ENCODE data around the gene CPEB3.
A peak's percentile ranks its signal among the peaks of the same experiment; 100 is the strongest.

CPEB3 gene

GRCh38 chr10:92082583-92083280 lies 208.1 kb downstream of the CPEB3 start:
- DNase-seq (ENCODE audit: low read depth in 1 of 2, low spot score in 1 of 2), result peak in 1 of 2 experiments; percentile 19
- Histone ChIP-seq H3K4me3 (replicated peaks; ENCODE audit: insufficient read depth, low read length) (no peak overlapping the region), H3K27me3 (ENCODE audit: insufficient read depth, poor library complexity, severe bottlenecking) (no peaks in the 10 kb centered on the region), H3K27ac (replicated peaks) (no peak overlapping the region; the same call in 1 of the 2 replicates)
- TF ChIP-seq POLR2AphosphoS5 (IDR thresholded peaks at IDR 0.05; ENCODE audit: low read depth), result no peak
- TF ChIP-seq GABPA (IDR thresholded peaks at IDR 0.05; ENCODE audit: low read depth), result no peak
- no peak for TF ChIP-seq CTCF (IDR thresholded peaks at IDR 0.05; ENCODE audit: insufficient read depth, low read length)
- no peak for TF ChIP-seq REST (IDR thresholded peaks at IDR 0.05; ENCODE audit: insufficient replicate concordance, low read depth)
- TF ChIP-seq SPI1 (IDR thresholded peaks at IDR 0.05; ENCODE audit: borderline replicate concordance, low read depth), result no peak

GRCh38 chr10:92081641-92082040 lies 209.2 kb downstream of the CPEB3 start:
- H3K4me3 ChIP-seq (replicated peaks; ENCODE audit: insufficient read depth, low read length), result no peak overlapping the region
- H3K27ac ChIP-seq (replicated peaks), result no peak overlapping the region
- H3K27me3 ChIP-seq (ENCODE audit: insufficient read depth, poor library complexity, severe bottlenecking), result no peaks in the 10 kb centered on the region
- no peak for DNase-seq (ENCODE audit: low read depth in 1 of 2, low spot score in 1 of 2)
- TF ChIP-seq REST (IDR thresholded peaks at IDR 0.05; ENCODE audit: insufficient replicate concordance, low read depth) (no peak), SPI1 (IDR thresholded peaks at IDR 0.05; ENCODE audit: borderline replicate concordance, low read depth) (no peak), CTCF (IDR thresholded peaks at IDR 0.05; ENCODE audit: insufficient read depth, low read length) (no peak), POLR2AphosphoS5 (IDR thresholded peaks at IDR 0.05; ENCODE audit: low read depth) (no peak), GABPA (IDR thresholded peaks at IDR 0.05; ENCODE audit: low read depth) (no peak)

GRCh38 chr10:92080244-92080643 lies 210.6 kb downstream of the CPEB3 start:
- DNase-seq (ENCODE audit: low read depth in 1 of 2, low spot score in 1 of 2), result no peak

More at GRCh38 chr10:92080244-92080643, 210.6 kb downstream of the CPEB3 start:
- Histone ChIP-seq H3K27me3 (ENCODE audit: insufficient read depth, poor library complexity, severe bottlenecking) (no peaks in the 10 kb centered on the region), H3K27ac (replicated peaks) (no peak overlapping the region), H3K4me3 (replicated peaks; ENCODE audit: insufficient read depth, low read length) (no peak overlapping the region)
- TF ChIP-seq GABPA (IDR thresholded peaks at IDR 0.05; ENCODE audit: low read depth) (no peak), SPI1 (IDR thresholded peaks at IDR 0.05; ENCODE audit: borderline replicate concordance, low read depth) (no peak), POLR2AphosphoS5 (IDR thresholded peaks at IDR 0.05; ENCODE audit: low read depth) (no peak), REST (IDR thresholded peaks at IDR 0.05; ENCODE audit: insufficient replicate concordance, low read depth) (no peak), CTCF (IDR thresholded peaks at IDR 0.05; ENCODE audit: insufficient read depth, low read length) (no peak)
